Head of caudate nucleus (tissue), 42 donors: ENCODE results near the gene RNF208.
A peak's percentile ranks its signal among the peaks of the same experiment; 100 is the strongest.

Experiments used
- DNase-seq, 42 donors: peaks; one replicate each; pipeline versions ENCODE4 v3.0.0 to v3.0.0-alpha.2; 2020 to 2021; ENCODE audit warnings: mixed read lengths in 7 of 42
- intact Hi-C: fragments of 100-400 bp; cut with DNase I; formaldehyde crosslinking; loops from one replicate; pipeline ENCODE4 v1.15.0; 2022

RNF208 gene

DNA sequence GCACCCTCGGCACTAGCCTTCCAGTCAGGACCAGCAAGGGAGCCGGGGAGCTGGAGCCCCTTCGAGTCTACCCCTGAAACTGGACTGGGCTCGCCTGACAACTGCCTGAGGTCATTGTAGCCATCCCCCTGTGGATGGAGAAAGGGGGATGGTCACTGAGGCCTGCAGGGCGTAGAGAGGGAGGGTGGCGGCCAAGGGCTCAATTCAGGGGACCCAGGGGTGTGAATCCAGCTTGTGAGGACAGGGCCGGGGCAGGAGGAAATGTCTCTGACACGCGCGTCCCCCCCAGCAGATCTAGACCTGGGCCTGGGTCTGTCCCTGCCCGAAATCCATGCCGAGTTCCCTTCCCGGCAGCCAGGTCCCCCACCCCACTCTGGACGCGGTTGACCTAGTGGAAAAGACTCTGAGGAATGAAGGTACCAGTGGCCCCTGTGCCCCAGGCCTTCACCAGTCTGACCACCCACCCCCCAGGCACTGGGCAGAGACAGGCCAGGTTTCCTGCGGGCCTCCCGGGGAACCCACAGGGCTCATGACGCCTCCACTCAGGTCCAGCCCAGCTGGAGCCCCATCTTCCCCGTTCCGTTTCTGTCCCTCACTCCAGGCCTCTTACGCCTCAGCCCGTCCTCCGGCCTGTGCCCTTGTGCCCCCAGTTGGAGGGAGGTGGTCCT is 9.5 kb upstream of the RNF208 start:
- DNase-seq = no peak
- intact Hi-C loops = no loop called here

DNA sequence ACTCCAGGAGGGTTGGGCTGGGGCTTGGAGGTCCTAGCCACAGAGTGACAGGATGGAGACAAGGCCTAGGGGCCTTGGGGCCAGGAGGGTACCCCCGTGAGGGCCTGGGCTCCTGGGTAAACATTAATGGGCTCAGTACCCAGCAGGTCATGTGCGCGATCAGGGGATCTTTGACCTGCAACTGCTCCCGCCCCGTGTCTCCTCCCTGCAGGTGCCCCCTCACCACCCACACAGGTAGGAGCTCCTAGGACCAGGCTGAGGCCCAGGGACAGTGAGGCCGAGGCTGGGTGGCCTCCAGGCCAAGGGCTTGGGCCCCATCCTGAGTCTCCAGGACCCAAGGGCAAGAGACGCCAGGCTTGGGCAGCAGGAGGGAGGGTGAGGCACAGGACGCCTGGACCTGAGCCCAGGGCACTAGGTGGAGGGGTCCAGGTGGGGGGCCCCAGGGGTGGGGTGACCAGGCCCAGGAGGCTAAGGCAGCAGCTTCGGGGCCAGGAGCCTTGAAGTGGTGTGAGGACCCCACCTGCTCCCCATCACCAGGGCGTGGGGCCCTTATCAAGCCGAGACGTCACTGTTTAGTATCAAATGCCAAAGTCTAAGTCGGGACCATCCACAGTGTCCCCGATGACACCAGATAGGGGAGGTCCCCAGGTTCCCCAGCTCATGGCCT is 8.8 kb upstream of the RNF208 start, which contains the start of gene SLC34A3:
Gene SLC34A3, plus strand, starts transcription at position 197 of the 667 bp plus-strand sequence. CDS start 802 bp downstream, outside the sequence.
- intact Hi-C loops = no loop called here
- no peak for DNase-seq

- intact Hi-C loops = loop anchor here (5.0 kb wide), 2 partner anchors 43 to 113 kb away; partner anchors contain the start of genes ANAPC2 and SSNA1
Measured at GRCh38 chr9:137229903-137230704, 8.1 kb upstream of the RNF208 start.

GRCh38 chr9:137228968-137229896 is 7.2 kb upstream of the RNF208 start:
- no peak for DNase-seq
- intact Hi-C loops = loop anchor here (5.0 kb wide), 2 partner anchors 42 to 112 kb away; partner anchors contain the start of genes ANAPC2 and SSNA1

More at GRCh38 chr9:137229903-137230704, 8.1 kb upstream of the RNF208 start:
- DNase-seq = no peak

DNA sequence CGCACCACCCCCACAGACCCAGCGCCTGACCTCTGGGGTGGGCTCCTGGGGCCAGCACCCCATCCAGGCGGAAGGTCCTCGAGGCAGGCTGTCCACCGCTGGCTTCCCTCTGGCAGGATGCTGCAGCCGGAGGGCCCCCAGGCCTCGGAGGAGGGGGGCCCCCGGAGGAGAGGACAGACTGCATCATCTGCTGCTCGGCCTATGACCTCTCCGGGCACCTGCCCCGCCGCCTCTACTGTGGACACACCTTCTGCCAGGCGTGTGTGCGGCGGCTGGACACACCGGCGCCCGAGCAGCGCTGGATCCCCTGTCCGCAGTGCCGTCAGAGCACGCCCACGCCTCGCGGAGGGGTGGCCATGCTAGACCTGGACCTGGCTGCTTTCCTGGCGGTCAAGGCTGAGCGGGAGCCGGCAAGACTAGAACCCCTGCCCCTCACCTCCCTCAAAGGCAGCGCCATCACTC is 6.5 kb upstream of the RNF208 start:
- no peak for DNase-seq
- intact Hi-C loops = loop anchor here (5.0 kb wide), 2 partner anchors 41 to 111 kb away; partner anchors contain the start of genes ANAPC2 and SSNA1

DNA sequence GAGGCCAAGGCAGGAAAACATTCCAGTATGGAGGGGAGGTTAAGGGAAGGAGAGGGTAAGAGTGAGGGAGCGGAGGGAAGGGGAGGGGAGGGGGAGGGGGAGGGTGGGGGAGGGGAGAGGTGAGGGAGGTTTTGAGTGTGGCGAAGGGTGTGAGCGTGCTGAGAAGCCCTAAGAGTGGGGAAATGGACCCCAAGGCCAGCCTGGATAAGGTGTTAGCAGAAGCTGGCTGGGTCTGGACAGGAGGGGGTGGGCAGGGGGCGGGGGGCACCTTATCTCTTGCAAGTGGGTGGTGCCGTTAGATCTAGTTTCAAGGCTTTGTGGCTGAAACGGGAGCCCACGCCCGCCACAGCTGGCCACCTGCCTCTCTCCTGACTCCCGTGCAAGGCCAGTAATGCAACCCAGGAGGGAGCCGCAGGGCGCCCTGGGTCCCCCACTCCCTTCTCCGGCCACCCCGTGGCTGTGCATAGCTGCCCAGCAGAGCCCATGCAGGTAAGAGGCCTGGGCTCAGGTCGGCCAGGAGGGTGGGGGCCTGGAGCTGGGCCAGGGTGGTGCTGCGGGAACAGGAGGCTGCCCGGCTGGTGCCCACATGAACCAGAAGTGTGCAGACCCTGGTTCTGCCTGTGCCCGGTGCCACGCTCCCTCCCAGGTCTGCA is 5.9 kb upstream of the RNF208 start:
- no peak for DNase-seq
- intact Hi-C loops = loop anchor here (5.0 kb wide), 2 partner anchors 41 to 111 kb away; partner anchors contain the start of genes ANAPC2 and SSNA1

DNA sequence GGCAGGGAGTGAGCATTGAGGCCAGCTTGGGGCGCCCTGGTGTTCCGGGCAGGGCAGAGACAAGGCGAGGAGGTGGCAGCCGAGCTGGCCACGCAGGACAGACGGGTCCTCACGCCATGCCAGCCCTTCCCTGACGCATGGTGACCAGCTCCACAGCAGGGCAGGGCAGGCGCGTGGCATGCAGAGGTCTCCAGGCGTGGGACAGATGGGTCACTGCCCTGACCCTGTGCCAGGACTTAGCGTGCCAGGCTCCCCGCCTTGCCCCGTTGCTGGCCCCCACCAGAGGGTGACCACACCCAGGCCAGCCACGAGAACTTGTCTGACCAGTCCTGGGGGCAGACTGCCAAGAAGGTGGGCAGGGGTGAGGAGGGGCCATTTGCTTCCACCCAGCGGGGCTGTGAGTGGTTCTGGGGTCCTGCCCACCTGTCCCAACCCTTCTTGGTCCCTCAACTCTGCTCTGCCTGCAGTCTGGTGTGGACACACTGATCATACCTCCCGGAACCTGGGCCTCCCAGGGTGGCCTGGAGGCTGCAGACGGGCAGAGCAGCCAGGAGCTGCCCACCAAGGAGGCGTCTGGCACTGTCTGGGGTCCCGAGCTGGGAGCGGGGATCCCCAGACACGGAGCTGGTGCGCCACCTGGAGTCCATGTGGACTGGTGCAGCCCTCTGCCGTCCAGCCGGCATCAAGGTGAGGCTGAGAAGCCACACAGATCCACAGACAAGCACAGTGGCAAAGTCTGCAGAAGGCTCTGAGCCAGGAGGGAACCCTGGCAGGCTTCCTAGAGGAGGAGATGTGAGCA is 5.2 kb upstream of the RNF208 start, which contains the start of gene RNF224:
Gene RNF224, plus strand, starts transcription at position 449 of the 799 bp plus-strand sequence. CDS start 834 bp downstream, outside the sequence.
- peak; percentile 60 to 91 (median 80) for DNase-seq
- intact Hi-C loops = loop anchor here (5.0 kb wide), 2 partner anchors 40 to 110 kb away; partner anchors contain the start of genes ANAPC2 and SSNA1

DNA sequence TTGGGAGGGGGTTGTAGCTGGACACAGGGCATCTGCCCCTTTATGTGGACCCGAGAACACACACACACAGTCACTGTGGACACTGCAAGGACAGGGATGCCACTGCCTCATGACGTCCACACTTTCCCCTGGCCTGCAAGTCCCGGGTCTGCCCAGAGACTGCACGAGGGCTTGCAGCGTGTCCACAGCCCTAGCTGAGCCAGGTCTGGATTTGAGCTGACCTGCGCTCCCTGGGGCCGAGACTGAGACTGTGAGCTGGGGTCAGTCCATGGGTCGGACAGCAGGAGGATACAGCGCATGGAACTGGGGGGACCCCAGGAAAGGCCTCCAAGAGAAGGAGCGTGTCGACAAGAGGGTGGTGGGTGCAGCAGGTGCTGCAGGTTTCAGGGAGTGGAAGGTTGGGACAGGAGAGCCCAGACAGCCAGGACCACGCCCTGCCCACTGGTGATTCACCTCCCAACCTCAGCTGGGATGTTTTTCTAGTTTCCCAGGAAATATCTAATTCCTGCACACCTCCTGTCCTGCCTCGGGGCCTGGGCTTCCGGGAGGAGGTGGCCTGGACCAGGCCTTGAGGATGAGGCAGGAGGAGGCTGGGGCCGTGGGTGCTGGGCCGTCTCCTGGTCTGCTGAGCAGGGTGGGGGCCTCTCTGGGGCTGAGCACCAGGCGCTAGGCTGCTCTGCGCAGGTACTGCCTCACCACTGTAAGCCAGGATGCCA is 4.5 kb upstream of the RNF208 start:
- intact Hi-C loops = loop anchor here (5.0 kb wide), 2 partner anchors 39 to 109 kb away; partner anchors contain the start of genes ANAPC2 and SSNA1
- no peak for DNase-seq

DNA sequence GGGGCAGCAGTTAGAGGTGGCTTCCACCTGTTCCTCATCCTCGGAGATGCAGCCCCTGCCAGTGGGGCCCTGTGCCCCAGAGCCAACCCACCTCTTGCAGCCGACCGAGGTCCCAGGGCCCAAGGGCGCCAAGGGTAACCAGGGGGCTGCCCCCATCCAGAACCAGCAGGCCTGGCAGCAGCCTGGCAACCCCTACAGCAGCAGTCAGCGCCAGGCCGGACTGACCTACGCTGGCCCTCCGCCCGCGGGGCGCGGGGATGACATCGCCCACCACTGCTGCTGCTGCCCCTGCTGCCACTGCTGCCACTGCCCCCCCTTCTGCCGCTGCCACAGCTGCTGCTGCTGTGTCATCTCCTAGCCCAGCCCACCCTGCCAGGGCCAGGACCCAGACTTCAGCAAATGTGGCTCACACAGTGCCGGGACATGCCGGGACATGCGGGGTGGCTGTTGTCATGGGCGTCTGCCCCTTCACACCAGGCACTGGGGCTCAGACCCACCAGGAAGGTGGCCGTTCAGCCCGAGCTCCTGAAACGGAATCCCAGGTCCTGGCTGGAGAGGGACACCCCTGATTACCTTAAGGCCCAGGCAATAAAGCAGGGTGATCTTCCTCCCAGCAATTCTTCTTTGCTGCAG is 3.8 kb upstream of the RNF208 start:
- no peak for DNase-seq
- intact Hi-C loops = loop anchor here (5.0 kb wide), 2 partner anchors 39 to 109 kb away; partner anchors contain the start of genes ANAPC2 and SSNA1

GRCh38 chr9:137224830-137225694 is 3.0 kb upstream of the RNF208 start, which contains the start of gene CYSRT1:
Gene CYSRT1 (plus strand): TSS chr9:137225174. CDS start chr9:137225622, 448 bp downstream.
- intact Hi-C loops = loop anchor here (5.0 kb wide), 2 partner anchors 38 to 108 kb away; partner anchors contain the start of genes ANAPC2 and SSNA1
- DNase-seq = no peak

DNA sequence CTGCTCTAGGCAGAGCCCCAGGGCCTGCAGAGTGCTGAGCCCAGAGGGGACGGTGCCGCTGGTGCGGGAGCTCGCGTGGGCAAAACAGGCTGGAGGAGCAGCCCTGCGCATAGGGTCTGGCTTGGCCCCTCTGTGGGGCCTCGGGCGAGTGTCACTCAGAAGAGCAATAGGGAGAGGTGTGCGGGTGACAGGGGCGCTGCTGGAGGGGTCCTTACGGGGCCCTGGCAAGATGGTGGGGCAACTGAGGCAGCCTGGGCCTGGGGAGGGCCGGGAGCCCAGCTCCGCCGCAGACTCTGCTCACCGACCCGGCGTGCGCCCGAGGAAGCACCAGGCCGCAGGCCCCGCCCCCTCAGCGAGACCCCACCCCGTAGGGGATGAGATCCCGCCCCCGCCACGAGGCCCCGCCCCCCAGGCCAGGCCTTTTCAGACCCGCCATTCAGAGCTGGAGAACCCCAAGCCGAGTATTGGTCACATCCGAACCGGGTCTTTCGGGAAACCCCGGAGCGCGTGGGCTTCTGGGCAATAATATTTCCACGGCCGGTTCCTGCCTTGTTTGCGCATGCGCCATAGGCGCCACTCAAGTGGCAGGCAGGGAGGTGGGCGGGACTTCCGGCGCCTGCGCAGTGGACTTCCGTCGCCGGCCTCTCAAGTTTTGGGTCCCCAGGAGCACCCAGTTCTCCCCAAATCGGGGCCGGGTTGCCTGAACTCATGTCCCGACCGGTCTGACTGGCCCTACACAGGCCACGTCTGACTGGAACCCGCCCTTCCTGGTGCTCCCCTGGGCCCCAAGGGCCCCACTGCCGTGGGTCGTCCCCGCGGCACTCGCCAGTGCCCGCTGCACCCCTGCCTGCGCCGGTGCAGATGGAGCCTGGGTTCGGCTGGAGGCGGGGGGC is 1.3 kb upstream of the RNF208 start:
- peak; percentile 93 to 98 (median 97) for DNase-seq
- intact Hi-C loops = no loop called here

DNA sequence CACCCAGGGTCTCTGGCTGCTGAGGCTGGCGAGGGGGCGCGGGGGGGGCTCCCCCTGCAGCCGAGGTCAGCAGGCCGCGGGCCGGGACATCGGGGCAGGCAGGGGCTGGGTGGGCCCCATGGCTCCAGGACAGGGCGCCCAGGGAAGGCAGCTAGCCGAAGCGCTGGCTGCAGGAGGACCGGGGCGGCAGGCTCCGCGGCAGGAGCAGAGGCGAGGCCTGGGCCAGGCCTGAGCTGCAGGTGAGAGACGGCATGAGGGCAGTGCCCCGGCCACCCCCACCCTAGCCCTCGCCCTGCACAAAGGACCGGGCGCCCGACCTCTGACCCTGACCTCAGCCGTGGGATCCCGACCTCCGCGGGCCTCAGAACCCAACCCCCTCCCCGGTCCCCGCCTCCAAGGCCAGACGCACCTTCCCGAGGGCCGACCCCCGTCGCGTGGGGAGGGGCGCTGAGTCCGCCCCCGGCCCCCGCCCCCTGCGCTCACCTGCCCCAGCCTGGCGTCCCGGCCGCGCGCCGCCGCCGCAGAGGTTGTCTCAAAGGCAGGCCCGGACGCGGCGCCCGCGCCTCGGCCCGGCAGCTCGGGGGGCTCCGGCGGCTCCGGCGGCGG is 431 bp downstream of the RNF208 start:
- intact Hi-C loops = no loop called here
- DNase-seq = peak in 1 of 42 donors; percentile 20

DNA sequence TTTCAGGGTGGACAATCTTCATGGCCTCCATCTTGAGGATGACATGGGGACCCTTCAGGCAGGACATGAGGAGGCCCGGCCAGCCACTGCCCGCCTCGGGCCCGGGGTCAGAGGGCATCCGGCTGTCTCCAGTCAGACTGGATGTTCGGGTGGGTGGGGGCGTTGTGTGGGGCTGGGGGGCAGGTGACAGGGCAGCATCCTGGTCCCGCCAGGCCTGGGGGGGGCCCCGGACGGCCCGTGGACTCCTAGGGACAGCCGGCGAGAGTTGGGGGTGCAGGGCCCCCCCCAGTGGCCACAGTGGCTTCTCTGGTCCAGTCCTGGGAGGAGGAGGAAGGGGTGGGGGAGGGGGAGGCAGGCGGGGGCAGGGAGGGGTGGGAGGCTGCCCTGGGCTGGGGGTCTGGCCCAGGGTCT is 940 bp downstream of the RNF208 start:
- intact Hi-C loops = no loop called here
- DNase-seq = no peak
